Daoy (cell line): ENCODE measurements around the gene OS9. TPM values are rescaled to one million over a fixed set of nuclear protein-coding genes. Genes with fewer than 3 reads are reported as not detected.
"Not testable (repeated sequence)": the region's sequence is repeated elsewhere in the genome, so short reads cannot be mapped to it uniquely, and the experiment has no call there.

Source experiments
- DNase-seq: peaks from one replicate; pipeline ENCODE4 v3.0.0-alpha.2; 2015; ENCODE audit warnings: low read depth
- total RNA-seq: library from RNA; depleted of rRNA; stranded (reverse); fragments of >200 nt; shearing (Covaris generic); gene quantifications from 2 replicates; pipeline ENCODE4 v1.2.3, GENCODE V29; 2014

Gene OS9
- total RNA-seq, 1 experiment from 2014 or later, result 262 TPM

- DNase-seq, result peak; percentile 9
Measured at GRCh38 chr12:57694459-57695019, 607 bp downstream of the OS9 start.

GRCh38 chr12:57695770-57696432 is 2.0 kb downstream of the OS9 start:
- no peak for DNase-seq

- DNase-seq, result no peak
Measured at GRCh38 chr12:57697076-57697475, 3.1 kb downstream of the OS9 start.

GRCh38 chr12:57698414-57698813 is 4.5 kb downstream of the OS9 start:
- no peak for DNase-seq

GRCh38 chr12:57700317-57700716 is 6.4 kb downstream of the OS9 start:
- no peak for DNase-seq

GRCh38 chr12:57707250-57707649 is 13.3 kb downstream of the OS9 start:
- no peak for DNase-seq

- DNase-seq, result no peak
Measured at GRCh38 chr12:57708296-57708695, 14.4 kb downstream of the OS9 start.

- no peak for DNase-seq
Measured at GRCh38 chr12:57712701-57713100, 18.8 kb downstream of the OS9 start.

GRCh38 chr12:57713209-57713608 is 19.3 kb downstream of the OS9 start:
- no peak for DNase-seq

- not testable (repeated sequence) for DNase-seq
Measured at GRCh38 chr12:57715036-57715748, 21.3 kb downstream of the OS9 start.

GRCh38 chr12:57715786-57716185 is 21.9 kb downstream of the OS9 start:
- DNase-seq, result no peak

- no peak for DNase-seq
Measured at GRCh38 chr12:57716305-57716704, 22.4 kb downstream of the OS9 start.

- no peak for DNase-seq
Measured at GRCh38 chr12:57717131-57717530, 23.2 kb downstream of the OS9 start.

GRCh38 chr12:57717846-57718640 is 24.1 kb downstream of the OS9 start:
- no peak for DNase-seq

GRCh38 chr12:57718641-57719528 is 25.0 kb downstream of the OS9 start:
- no peak for DNase-seq

- DNase-seq, result no peak
Measured at GRCh38 chr12:57719777-57720605, 26.1 kb downstream of the OS9 start.

GRCh38 chr12:57720606-57721595 is 27.0 kb downstream of the OS9 start:
- no peak for DNase-seq

GRCh38 chr12:57721846-57722608 is 28.1 kb downstream of the OS9 start:
- DNase-seq, result not testable (repeated sequence)
